ENCODE data around the gene KCTD1.

The KCTD1 gene

DNA sequence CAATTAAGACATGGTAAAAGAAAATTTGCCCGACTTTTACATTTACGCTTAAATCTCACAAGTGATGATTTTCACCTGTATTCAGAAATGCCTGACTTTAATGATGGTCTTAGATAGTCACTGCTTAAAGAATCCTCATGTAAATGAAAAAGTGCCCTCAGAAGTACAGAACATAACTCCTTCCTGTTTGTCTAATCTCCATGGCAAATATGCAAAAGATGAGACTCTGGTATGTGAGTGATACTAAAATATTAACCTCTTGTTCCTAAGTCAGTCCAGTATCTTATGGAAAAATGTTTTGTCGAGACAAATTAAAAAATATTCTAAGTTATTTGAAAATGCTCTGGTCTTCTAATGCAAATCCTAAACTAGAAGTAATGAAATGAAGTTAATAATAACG is 29.2 kb downstream of the KCTD1 start:
- no peak for DNase-seq

DNA sequence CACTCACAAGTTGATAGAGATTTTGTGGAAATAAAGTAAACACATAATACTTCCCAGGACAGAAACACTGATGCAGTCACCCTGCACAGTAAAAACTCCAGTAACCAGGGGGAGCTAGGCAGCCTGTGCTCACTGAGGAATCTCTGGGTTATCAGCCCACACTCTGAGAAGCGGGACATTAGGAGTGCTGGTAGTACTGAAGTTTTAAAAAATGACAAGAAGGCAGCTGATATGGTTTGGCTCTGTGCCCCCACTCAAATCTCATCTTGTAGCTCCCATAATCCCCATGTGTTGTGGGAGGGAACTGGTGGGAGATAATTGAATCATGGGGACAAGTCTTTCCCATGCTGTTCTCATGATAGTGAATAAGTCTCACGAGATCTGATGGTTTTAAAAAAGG is 31.4 kb downstream of the KCTD1 start:
- no peak for DNase-seq

DNA sequence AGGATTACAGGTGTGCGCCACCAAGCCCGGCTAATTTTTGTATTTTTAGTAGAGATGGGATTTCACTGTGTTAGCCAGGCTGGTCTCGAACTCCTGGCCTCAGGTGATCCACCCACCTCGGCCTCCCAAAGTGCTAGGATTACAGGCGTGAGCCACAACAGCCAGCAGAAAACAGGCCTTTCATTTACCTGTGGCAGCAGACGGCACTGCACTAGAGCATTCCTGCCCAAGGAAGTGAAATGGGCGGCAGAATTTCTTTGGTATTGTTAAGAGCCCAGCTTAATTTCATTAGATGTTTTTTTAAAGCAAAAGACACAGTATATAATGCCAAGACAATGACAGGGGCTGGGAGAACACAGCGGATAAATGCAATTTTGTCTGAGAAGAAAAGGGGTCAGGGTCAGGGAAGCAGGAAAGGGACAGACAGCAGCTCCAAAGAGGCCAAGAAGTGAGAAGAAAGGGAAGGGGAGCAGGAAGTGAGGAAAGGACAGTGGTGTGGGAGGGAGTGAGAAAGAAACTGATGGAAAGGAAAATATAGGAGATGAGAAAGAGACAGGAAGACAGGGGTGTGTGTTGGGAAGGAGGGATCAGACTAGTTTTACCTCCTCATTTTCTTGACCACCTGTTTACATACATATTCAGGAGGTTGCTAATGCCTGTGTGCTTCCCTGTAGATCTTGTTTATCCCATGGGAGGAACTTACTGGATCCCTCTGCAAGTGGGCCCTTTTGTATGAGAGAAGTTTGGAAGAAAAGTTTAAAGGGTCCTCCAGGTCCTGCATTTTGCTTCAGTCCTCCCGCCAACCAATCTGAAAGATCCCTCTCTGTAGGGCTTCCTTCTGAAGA is 32.5 kb downstream of the KCTD1 start:
- DNase-seq = no peak

DNA sequence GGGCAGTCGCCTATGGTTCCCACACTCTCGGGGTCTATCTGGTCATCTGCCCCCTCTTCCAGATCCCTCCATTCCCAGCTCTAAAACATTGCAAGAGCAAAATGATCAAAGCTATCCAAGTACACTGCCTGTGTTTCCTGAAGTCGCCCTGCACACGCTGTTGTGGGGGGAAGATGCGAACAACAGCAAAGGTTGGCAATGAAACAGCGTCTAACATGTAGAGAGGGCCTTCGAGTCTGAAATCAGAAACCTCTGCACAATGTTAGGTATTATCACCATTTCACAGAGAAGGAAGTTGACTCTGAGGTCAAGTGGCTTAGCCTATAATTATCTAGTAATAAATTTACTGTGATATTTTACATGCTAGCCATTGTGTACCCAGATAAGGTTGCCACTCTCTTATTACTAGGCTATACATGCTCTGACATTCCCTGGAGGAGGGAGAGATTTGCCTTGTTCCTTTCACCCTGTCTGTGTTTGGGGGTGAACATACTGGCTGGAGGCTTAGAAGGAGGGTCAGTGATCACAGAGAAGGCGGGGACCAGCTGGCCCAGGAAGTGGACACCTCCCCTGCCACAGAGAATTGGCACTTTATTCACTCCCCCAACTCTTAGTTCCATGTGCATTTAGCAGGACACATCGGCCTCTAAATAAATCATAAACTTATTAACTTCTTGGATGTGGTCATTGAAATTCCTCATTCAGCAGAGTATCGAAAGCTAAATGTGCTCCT is 36.8 kb downstream of the KCTD1 start:
- no peak for DNase-seq

DNA sequence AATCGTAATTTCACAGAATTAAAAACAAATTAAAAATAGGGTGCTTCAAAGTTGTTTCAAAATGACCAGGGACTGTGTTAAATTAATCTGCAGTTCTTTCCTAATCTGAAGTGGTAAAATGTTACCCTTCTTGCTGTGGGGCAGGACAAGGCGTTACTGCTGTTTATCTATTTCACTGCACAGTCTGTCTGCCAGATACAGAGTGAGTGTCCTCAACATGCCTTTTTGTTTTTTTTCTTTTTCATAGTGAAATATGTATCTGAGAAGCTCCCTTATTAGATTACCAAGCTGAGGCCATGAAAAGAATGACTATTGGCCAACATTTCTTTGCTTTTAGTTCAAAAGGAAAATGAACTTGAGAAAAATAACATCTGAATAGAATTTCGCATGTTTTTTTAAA is 38.0 kb downstream of the KCTD1 start:
- DNase-seq = no peak

DNA sequence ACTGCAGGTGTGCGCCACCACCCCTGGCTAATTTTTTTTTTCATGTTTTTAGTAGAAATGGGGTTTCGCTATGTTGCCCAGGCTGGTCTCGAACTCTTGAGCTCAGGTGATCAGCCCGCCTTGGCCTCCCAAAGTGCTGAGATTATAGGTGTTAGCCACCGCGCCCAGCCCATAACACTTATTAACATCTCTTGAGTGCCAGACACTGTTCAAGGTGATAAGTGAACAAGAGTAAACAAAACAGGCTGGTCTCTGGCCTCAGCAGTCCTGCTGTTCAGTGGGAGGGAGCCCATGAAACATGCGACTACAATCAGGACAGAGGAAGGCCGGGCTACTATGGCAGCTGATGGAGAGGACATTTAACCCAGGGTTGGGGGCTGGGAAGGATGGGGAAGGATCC is 42.3 kb downstream of the KCTD1 start:
- peak; percentile 26 for DNase-seq

DNA sequence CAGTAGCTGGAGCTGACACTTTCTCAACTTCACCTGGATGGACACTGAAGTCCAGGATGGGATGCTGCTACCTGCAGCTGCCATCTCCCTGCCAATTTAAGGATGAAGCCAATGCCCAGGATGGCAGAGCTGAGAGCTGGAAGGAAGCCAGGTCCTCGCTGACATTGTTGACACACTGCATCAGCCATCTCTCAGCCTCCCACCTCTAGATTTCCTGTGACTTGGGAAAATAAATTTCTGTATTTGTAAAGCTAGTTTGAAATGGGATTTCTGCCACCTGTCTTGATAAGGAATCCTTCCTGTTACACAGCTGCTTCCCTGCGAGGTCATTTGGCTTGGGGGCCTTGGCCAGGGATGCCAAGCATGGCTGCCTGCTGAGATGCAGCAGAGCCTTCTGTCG is 43.5 kb downstream of the KCTD1 start:
- peak; percentile 21 for DNase-seq

DNA sequence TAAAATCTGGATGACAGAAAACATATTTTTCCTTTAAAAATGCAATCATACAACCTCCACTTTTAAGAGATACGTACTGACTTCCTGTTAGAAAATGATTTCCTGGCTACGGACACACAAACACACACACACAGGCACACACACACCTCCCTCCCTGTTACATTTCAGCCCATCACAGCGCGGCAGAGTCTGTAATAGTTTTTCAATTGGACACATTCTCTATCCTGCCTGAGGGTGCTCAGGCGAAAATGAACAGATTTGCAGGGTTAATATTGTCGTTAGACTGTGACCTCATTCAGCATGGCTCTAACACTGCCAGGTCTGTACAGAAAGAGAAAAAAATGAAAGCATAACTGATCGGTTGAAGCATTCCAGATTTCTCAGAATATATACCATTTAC is 45.0 kb downstream of the KCTD1 start:
- peak; percentile 33 for DNase-seq

DNA sequence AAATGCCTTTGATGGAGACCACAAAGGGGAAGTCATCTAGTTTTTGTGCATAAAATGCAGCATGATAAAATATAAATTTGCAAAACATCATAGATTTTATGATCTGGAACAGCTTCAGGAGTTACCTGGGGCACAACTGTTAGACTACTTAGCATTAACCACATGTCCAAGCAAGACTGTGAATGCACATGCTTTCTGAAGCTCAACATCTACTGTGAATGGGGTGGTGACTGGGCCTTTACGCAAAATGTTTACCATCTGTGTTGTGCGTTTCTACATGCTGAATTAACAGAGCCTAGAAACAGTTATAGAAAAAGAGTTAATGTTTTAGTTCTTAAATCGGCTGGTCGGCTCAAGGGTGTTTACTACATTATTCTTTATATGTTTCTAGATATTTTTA is 45.5 kb downstream of the KCTD1 start:
- no peak for DNase-seq

GRCh38 chr18:26497866-26498265 is 50.5 kb downstream of the KCTD1 start:
- no peak for DNase-seq

DNA sequence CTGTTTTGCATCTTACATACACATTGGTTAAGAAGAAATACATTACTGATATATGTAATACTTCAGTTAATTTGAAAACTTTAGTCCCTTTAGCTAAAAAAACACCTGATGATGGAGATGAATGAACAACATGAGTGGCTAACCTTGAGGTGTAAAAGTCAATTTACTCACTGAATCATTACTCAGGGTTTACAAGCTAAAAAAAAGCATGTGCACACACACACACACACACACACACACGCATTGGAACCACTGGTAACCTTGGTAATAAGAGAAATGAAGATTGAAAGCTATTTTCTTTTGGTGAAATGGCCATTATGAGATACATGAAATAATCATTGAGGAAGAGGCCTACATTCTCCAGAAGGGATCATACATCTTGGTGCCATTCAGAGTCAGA is 51.8 kb downstream of the KCTD1 start:
- DNase-seq = no peak

DNA sequence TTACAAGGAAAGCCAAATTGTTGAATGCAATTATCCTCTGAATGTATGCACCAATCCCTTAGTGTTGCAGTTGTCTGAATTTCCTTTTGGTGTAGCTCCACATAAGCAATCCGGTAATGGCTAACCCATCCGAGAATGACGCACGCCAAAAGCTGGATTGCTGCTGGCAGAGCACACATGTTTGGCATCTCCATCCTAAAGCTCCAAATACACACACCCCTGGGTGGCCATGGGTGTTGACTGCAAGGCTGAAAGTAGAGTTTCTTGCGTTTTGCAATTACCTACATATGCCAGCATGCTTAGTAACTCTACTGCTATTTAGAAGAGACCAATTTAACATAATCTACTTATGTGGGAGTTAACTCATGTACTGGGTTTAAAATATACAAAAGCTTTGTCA is 53.1 kb downstream of the KCTD1 start:
- DNase-seq = no peak

DNA sequence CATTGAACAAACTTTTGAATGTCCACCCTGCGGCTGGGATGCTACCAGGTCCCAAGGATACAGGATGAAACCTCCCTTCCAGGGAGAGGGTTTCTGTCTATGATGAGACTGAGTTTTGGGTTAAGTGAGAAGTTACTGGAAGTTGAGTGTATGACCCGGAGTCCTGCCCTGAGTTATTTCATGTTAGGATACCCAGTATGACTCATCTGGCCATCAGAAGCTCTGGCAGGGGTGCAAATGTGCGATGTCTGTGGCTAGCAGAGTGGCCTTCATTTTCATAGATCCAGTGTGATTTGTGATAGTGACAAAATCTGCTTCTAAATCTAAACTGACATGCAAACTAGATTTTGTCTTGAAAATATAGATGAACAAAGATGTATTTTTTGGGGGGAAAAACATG is 55.3 kb downstream of the KCTD1 start:
- no peak for DNase-seq

DNA sequence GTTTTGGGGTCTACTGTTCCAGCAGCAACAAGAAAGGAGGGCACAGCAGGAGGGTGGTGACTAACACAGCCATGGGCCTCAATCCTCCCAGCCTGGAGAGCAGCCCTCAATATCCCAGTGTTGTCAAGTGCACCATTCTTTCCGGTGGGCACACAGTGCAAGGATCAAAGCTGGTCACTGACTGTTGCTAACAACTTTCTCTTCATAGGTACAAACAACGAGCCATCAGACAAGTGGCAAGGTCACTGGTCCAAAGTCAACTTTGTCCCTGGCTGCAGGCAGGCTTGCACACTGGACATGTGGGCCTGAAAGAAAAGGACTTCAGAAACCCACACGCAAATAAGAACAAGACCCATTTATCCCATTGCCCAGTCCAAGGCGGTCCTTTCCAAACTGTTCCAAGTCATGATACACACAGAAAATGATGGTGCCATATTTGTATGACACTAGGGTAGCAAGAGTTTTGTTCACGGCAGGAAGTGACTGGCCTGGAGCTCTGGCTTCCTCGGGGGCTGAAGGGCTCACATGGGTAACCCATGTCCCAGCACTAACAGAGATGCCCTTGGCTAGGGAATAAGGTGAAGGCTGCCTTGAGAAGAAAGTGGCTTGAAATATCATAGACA is 57.0 kb downstream of the KCTD1 start:
- DNase-seq = no peak

- DNase-seq = no peak
Measured at GRCh38 chr18:26489881-26490280, 58.5 kb downstream of the KCTD1 start.

- DNase-seq = no peak
Measured at GRCh38 chr18:26489191-26489590, 59.2 kb downstream of the KCTD1 start.

- DNase-seq = no peak
Measured at GRCh38 chr18:26488417-26489009, 59.8 kb downstream of the KCTD1 start.

DNA sequence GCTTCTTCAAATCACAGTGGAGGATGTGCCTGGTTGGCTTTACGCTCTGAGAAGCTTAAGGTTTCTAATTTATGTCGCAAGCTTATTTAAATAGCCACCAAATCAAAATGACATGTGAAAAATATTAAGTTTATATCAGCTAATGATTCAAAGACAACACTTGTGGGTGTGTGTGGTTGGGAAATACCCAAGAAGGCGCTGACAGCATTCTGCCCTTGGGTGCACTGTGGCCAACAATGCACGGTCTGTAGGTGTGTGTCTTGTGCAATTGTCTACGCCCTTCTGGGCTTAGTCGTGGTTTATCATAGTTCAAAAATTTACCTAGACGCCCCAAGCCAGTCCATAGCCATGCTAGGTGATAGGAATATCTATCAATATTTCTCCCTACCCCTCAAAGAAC is 60.9 kb downstream of the KCTD1 start:
- DNase-seq = no peak

DNA sequence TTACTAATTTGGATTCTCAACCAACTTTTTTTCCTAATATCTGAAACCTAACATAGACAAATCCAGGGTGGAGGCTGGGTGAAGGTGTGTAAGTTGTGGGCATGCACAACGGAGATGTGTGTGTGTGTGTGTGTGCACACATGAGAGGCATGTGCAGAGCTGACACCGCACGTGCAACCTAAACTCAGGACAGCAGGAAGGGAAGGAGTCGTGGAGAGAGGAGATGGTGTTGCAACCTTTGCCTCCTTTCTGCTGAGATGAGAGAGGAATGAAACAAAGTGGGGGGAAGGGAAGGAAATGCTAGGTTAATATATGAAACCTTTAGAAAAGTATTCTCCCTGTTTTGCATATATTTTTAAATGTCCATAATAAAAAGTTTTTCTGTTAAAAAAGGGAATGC is 64.7 kb downstream of the KCTD1 start:
- no peak for DNase-seq

DNA sequence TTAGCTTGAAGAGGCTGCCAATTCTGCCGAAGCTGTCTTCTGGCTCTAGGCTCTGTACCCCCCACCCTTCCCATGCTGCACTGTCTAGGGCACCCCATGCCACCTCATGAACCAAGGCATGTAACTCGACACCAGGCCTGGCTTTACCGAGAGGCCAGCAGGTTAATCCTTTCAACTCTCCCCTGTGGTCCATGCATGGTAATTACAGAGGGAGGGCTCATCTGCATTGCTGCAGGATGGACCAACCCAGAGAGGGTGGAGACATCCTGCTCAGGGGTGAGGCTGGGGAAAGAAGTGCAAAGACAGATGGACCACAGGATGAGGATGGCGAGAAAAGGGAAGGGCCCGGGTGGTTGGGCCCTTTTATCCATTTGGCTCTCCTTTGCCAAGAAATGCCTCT is 65.8 kb downstream of the KCTD1 start:
- peak; percentile 67 for DNase-seq

DNA sequence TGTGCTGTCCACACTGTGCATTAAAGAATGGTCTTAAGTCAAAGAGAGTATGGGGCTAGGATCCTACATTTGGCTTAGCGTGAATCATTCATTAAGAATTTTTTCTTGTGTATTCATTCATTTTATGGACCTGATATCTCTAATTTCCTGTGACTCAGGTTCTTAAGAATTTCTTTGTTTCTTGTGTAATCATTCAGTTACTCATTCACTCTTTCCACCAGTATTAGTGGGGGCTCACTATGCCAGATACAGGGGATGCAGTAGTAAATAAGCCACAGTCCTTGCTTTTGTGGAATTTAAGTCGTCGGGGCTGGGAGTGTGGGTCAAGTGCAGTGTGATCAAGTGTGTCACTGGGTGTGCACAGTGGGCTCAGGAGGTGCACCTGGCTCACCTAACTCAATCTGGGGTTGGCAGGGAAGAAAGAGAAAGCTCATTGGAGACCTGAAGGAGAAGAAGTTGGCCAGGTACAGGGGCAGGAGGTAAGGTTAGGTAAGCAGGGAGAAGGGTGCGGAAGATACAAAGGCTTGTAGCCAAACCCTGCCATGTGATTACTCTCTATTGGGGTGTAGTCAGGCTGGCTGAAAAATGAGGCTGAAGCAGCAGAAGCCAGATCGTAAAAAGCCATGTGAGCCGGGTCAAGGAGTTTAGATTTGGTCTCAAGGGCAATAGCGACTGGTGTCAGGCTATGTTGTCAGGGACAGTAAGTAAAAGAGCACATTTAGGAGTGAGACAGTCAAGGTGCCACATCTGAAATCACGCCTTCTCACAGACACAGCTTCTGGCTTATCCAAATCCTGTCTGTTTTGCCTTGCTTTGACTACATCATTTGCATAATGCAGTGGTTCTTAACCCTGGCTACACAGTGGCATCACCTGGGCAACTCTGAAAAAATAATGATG is 67.2 kb downstream of the KCTD1 start:
- DNase-seq = no peak

- DNase-seq = no peak
Measured at GRCh38 chr18:26479681-26480079, 68.7 kb downstream of the KCTD1 start.
